ENCODE measurements around the gene SRRM1. TPM values are rescaled to one million over a fixed set of nuclear protein-coding genes. Genes with fewer than 3 reads are reported as not detected.

Gene SRRM1
- total RNA-seq, 1 experiment from 2014 or later = 124 TPM

DNA sequence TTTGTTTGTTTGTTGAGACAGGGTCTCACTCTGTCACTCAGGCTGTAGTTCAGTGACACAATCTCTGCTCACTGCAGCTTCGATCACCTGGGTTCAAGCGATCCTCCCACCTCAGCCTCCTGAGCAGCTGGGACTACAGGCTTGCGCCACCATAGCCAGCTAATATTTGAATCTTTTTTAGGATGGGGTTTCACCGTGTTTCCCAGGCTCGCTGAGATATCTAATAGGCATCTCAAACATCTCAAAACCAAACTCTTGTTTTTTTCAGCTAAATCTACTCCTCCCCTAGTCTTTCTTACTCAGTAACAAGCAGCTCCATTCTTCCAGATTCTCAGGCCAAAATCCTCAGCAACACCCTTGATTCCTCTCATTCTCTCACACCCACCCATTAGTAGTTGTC lies 22.0 kb upstream of the SRRM1 start:
- Histone ChIP-seq H3K4me3 (no peak overlapping the region), H3K27me3 (ENCODE audit: insufficient read depth, low read depth) (no peaks in the 10 kb centered on the region), H3K36me3 (ENCODE audit: low read depth) (no peaks in the 10 kb centered on the region), H3K79me2 (ENCODE audit: low read depth) (no peaks in the 10 kb centered on the region), H3K9me3 (ENCODE audit: insufficient read depth, low read depth) (no peaks in the 10 kb centered on the region), H3K4me1 (replicated peaks; ENCODE audit: insufficient read depth) (no peaks in the 10 kb centered on the region), H3K9me2 (ENCODE audit: insufficient read depth) (no peaks in the 10 kb centered on the region), H3K27ac (no peak overlapping the region), H3F3A (ENCODE audit: insufficient read depth, low read depth) (no peaks in the 10 kb centered on the region), H2AFZ (no peak overlapping the region), H4K20me1 (ENCODE audit: insufficient read depth) (no peaks in the 10 kb centered on the region), H3K4me2 (no peak overlapping the region)
- TF ChIP-seq, protein P1, sequence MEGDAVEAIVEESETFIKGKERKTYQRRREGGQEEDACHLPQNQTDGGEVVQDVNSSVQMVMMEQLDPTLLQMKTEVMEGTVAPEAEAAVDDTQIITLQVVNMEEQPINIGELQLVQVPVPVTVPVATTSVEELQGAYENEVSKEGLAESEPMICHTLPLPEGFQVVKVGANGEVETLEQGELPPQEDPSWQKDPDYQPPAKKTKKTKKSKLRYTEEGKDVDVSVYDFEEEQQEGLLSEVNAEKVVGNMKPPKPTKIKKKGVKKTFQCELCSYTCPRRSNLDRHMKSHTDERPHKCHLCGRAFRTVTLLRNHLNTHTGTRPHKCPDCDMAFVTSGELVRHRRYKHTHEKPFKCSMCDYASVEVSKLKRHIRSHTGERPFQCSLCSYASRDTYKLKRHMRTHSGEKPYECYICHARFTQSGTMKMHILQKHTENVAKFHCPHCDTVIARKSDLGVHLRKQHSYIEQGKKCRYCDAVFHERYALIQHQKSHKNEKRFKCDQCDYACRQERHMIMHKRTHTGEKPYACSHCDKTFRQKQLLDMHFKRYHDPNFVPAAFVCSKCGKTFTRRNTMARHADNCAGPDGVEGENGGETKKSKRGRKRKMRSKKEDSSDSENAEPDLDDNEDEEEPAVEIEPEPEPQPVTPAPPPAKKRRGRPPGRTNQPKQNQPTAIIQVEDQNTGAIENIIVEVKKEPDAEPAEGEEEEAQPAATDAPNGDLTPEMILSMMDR (conservative IDR thresholded peaks at IDR 0.05) = no peak
- TF ChIP-seq EZH2 (IDR thresholded peaks at IDR 0.05; ENCODE audit: low read depth) = no peak
- POLR2A ChIA-PET (ENCODE audit: unreplicated experiment) = interaction anchor here (0.6 kb wide), 1 partner anchor 206 kb away, joined by 5 read pairs; no protein-coding TSS in a partner anchor
- CTCF ChIA-PET = interaction anchor here (0.6 kb wide), 1 partner anchor 62 kb away, joined by 3 read pairs; no protein-coding TSS in a partner anchor
- no TSS peak for BruUV-seq (replicated peaks)
- no peak for DNase-seq
- intact Hi-C loops (cut with micrococcal nuclease; ENCODE audit: unreplicated experiment) = no loop called here

DNA sequence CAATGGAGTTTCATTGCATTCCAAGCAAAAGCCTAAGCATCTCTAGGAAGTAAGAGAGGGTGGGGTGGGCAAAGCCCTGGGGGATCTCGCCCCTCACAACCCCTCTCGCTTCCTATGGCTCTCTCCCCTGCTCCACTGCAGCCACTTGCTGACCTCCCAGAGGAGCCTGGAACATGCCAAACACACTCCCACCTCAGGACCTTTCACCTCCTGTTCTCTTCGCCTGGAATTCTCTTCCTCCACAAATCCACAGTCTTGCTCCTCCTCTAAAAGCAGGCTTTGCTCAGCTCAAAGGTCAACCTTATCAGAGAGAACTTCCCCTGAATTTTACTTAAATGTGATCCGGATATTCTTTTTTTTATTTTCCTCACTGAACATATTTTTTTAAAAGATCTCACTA lies 20.9 kb upstream of the SRRM1 start:
- intact Hi-C loops (cut with micrococcal nuclease; ENCODE audit: unreplicated experiment) = no loop called here
- CTCF ChIA-PET = no interaction called here
- H3K4me2 ChIP-seq = no peak overlapping the region

DNA sequence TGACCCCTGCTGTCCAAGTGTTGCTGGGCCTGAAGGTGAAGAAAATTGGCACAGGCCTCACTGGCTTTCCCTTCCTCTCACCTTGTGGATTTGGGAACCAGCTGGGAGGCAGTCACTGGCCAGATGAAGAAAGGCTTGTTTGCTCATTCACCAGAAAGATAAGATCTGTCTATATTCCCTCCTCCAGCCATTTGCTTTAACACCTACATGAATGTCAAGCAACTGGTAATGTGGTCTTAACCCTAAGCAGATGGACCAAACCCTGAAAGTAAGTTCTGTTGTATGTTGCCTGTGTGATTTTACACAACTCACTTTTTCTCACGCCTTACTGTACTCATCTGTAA lies 10.3 kb upstream of the SRRM1 start:
- no peaks in the 10 kb centered on the region for H3K9me3 ChIP-seq (ENCODE audit: insufficient read depth, low read depth)
- no peak overlapping the region for H3K4me2 ChIP-seq
- no peaks in the 10 kb centered on the region for H3K27me3 ChIP-seq (ENCODE audit: insufficient read depth, low read depth)
- no peak overlapping the region for H2AFZ ChIP-seq
- no peaks in the 10 kb centered on the region for H4K20me1 ChIP-seq (ENCODE audit: insufficient read depth)
- DNase-seq = no peak
- H3K4me3 ChIP-seq = no peak overlapping the region
- H3F3A ChIP-seq (ENCODE audit: insufficient read depth, low read depth) = no peaks in the 10 kb centered on the region
- ChIA-PET CTCF (no interaction called here), POLR2A (ENCODE audit: unreplicated experiment) (no interaction called here)
- TF ChIP-seq, protein P1 (conservative IDR thresholded peaks at IDR 0.05) = no peak
- TF ChIP-seq EZH2 (IDR thresholded peaks at IDR 0.05; ENCODE audit: low read depth) = no peak
- intact Hi-C loops (cut with micrococcal nuclease; ENCODE audit: unreplicated experiment) = no loop called here
- H3K9me2 ChIP-seq (ENCODE audit: insufficient read depth) = no peaks in the 10 kb centered on the region
- no peaks in the 10 kb centered on the region for H3K79me2 ChIP-seq (ENCODE audit: low read depth)
- no peaks in the 10 kb centered on the region for H3K4me1 ChIP-seq (replicated peaks; ENCODE audit: insufficient read depth)
- BruUV-seq (replicated peaks) = no TSS peak
- H3K27ac ChIP-seq = no peak overlapping the region
- H3K36me3 ChIP-seq (ENCODE audit: low read depth) = no peaks in the 10 kb centered on the region

More for the DNA sequence above, 20.9 kb upstream of the SRRM1 start:
- no peak for DNase-seq
- POLR2A ChIA-PET (ENCODE audit: unreplicated experiment) = no interaction called here
- TF ChIP-seq EZH2 (IDR thresholded peaks at IDR 0.05; ENCODE audit: low read depth) = no peak
- TF ChIP-seq, protein P1 (conservative IDR thresholded peaks at IDR 0.05) = no peak
- no peaks in the 10 kb centered on the region for H3K9me2 ChIP-seq (ENCODE audit: insufficient read depth)
- no peaks in the 10 kb centered on the region for H4K20me1 ChIP-seq (ENCODE audit: insufficient read depth)
- no peaks in the 10 kb centered on the region for H3K79me2 ChIP-seq (ENCODE audit: low read depth)
- no peak overlapping the region for H2AFZ ChIP-seq
- H3K27ac ChIP-seq = no peak overlapping the region
- no TSS peak for BruUV-seq (replicated peaks)
- no peaks in the 10 kb centered on the region for H3K27me3 ChIP-seq (ENCODE audit: insufficient read depth, low read depth)
- no peaks in the 10 kb centered on the region for H3K4me1 ChIP-seq (replicated peaks; ENCODE audit: insufficient read depth)
- no peaks in the 10 kb centered on the region for H3K9me3 ChIP-seq (ENCODE audit: insufficient read depth, low read depth)
- no peak overlapping the region for H3K4me3 ChIP-seq
- no peaks in the 10 kb centered on the region for H3F3A ChIP-seq (ENCODE audit: insufficient read depth, low read depth)
- H3K36me3 ChIP-seq (ENCODE audit: low read depth) = no peaks in the 10 kb centered on the region
